HEK293T (cell line): ENCODE measurements around the gene OTUD7B.
A peak's percentile ranks its signal among the peaks of the same experiment; 100 is the strongest.

ENCODE experiments used
- CTCF ChIA-PET: fragments of 350-600 bp; formaldehyde crosslinking; extraction: SDS; loops from one replicate; lab custom pipeline; 2021; ENCODE audit warnings: antibody characterized with exemption, inconsistent platforms; lab: Yijun Ruan, JAX
- POLR2A ChIA-PET: fragments of 350-600 bp; formaldehyde crosslinking; extraction: SDS; loops from one replicate; lab custom pipeline; 2020; ENCODE audit warnings: antibody characterized with exemption, inconsistent platforms; lab: Yijun Ruan, JAX
- DNase-seq: peaks from one replicate; pipeline ENCODE4 v3.0.0; 2012; ENCODE audit warnings: mixed read lengths; ENCODE audit errors: extremely low spot score
- ARNT ChIP-seq: fragments of 450-650 bp; IDR thresholded peaks from 2 replicates; pipeline ENCODE4 v1.6.1; 2017; ENCODE audit warnings: mild to moderate bottlenecking
- BHLHE40 ChIP-seq: fragments of 450-650 bp; IDR thresholded peaks from 2 replicates; pipeline ENCODE4 v1.6.1; 2016; ENCODE audit warnings: mild to moderate bottlenecking, moderate library complexity, borderline replicate concordance
- CTBP1 ChIP-seq: fragments of 450-650 bp; IDR thresholded peaks from 2 replicates; pipeline ENCODE4 v1.6.1; 2016; ENCODE audit warnings: borderline replicate concordance
- ELF4 ChIP-seq: fragments of 450-650 bp; IDR thresholded peaks from 2 replicates; pipeline ENCODE4 v1.6.1; 2017; ENCODE audit warnings: antibody characterized with exemption
- FOXA1 ChIP-seq: fragments of 450-650 bp; IDR thresholded peaks from 2 replicates; pipeline ENCODE4 v1.6.1; 2016; ENCODE audit warnings: mild to moderate bottlenecking
- FOXK2 ChIP-seq: fragments of 450-650 bp; IDR thresholded peaks from 2 replicates; pipeline ENCODE4 v1.6.1; 2016; ENCODE audit warnings: mild to moderate bottlenecking
- FOXM1 ChIP-seq: fragments of 450-650 bp; IDR thresholded peaks from 2 replicates; pipeline ENCODE4 v1.6.1; 2017; ENCODE audit warnings: mild to moderate bottlenecking, borderline replicate concordance
- HDGF ChIP-seq: fragments of 450-650 bp; IDR thresholded peaks from 2 replicates; pipeline ENCODE4 v1.6.1; 2017; ENCODE audit warnings: antibody characterized with exemption, borderline replicate concordance
- L3MBTL2 ChIP-seq: fragments of 450-650 bp; conservative IDR thresholded peaks from 2 replicates; pipeline ENCODE4 v1.6.1; 2016; ENCODE audit warnings: mild to moderate bottlenecking
- LEF1 ChIP-seq: fragments of 450-650 bp; IDR thresholded peaks from 2 replicates; pipeline ENCODE4 v1.6.1; 2017; ENCODE audit warnings: mild to moderate bottlenecking, borderline replicate concordance
- NFRKB ChIP-seq: fragments of 450-650 bp; IDR thresholded peaks from 2 replicates; pipeline ENCODE4 v1.6.1; 2016; ENCODE audit warnings: mild to moderate bottlenecking, moderate library complexity
- SP1 ChIP-seq: fragments of 450-650 bp; IDR thresholded peaks from 2 replicates; pipeline ENCODE4 v1.6.1; 2017
- SUZ12 ChIP-seq: fragments of 450-650 bp; IDR thresholded peaks from 2 replicates; pipeline ENCODE4 v1.6.1; 2016; ENCODE audit warnings: mild to moderate bottlenecking
- TARDBP ChIP-seq: fragments of 450-650 bp; IDR thresholded peaks from 2 replicates; pipeline ENCODE4 v1.6.1; 2016
- ZNF384 ChIP-seq: fragments of 450-650 bp; IDR thresholded peaks from 2 replicates; pipeline ENCODE4 v1.6.1; 2016
- TF ChIP-seq, protein P1 (sequence below): fragments of 450-650 bp; IDR thresholded peaks from 2 replicates; pipeline ENCODE4 v1.6.1; 2016

OTUD7B gene

GRCh38 chr1:149937759-149938158 lies 72.8 kb downstream of the OTUD7B start:
- CTCF ChIA-PET = no interaction called here
- no peak for DNase-seq
- TF ChIP-seq FOXK2 (no peak), BHLHE40 (no peak), ZNF384 (no peak), ARNT (no peak), SUZ12 (no peak), FOXA1 (no peak), HDGF (no peak), CTBP1 (no peak), LEF1 (no peak), NFRKB (no peak), FOXM1 (no peak), ELF4 (no peak), TARDBP (no peak), SP1 (no peak), L3MBTL2 (no peak)
- TF ChIP-seq, protein P1, sequence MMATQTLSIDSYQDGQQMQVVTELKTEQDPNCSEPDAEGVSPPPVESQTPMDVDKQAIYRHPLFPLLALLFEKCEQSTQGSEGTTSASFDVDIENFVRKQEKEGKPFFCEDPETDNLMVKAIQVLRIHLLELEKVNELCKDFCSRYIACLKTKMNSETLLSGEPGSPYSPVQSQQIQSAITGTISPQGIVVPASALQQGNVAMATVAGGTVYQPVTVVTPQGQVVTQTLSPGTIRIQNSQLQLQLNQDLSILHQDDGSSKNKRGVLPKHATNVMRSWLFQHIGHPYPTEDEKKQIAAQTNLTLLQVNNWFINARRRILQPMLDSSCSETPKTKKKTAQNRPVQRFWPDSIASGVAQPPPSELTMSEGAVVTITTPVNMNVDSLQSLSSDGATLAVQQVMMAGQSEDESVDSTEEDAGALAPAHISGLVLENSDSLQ = no peak
- POLR2A ChIA-PET = interaction anchor here (0.8 to 11.1 kb wide), 2 partner anchors 10 to 51 kb away, joined by 6 to 133 read pairs; a partner anchor contains a TSS

DNA sequence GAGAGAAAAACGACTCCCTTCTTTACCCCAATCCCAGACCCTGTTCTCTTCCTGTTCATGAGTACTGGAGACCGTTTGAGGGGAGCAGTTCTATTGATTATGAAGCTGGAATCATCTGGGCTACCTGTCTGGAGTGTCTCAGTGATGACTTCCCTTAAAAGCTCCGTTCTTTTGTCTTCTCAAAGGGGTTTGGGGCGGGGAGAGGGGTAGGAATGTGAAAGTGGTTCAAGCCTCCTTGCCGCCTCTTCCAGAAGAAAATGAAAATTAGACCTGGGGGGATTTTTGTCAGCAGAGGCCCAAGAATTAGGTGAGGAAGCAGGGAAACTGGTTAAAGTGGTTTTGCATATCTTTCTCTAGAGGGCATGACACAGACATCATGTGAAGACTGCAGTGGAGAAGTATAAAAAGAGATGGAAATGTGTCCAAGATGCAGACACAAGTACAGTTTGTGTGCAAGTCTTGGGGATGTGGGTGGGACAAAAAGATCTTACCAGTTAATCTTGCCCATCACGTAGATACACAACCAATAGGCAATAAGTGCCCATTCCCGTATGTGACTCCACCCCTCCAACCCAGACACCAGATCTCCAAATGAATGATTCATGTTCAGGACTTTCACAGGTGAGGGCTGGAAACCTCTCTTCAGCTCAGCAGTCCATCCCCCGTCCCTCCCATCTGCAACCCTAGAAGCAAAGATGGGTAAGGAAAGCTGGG lies 73.4 kb downstream of the OTUD7B start:
- CTCF ChIA-PET = no interaction called here
- POLR2A ChIA-PET = interaction anchor here (0.7 to 11.1 kb wide), 3 partner anchors 9 to 50 kb away, joined by 3 to 133 read pairs (median 8); a partner anchor contains a TSS

DNA sequence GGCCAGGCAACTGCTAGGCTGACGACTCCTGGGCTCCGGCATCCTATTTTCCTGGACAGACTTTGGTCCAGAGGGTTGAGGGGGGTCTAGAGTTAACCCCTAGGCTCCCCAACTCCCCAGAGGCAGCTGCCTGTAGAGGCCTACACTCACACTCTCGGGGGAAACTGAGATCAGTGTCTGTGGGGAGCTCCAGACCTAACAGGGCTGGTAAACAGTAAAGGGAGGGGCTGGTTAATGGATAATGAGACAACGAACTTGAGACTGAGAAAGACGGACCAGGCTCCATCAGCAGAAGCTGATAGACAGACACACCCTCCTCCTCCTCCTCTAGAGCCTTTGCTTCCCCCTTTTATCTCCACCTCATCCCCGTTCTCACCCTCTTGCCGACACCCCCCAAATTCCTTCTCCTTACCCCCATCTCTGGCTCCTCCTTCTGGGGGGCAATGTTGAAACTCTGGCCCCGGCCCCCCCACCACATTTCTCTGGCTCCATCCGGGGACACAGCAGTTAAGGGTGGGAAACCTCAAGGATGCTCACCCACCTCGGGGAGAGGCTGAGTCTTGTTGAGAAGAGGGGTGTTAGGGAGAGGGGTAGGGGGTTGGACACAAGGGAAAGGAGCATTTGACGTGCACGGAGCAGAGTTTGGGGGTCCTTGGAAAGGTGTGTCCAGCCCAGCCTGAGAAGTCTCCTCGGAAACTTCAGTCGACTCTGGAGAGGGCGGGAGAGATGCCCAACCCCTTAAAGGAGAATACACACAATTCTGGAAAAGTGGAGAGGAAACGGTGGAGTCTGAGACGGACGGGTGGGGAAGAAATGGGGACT lies 74.1 kb downstream of the OTUD7B start, which contains the start of gene MTMR11:
Gene MTMR11, minus strand, starts transcription at position 710 of the 822 bp plus-strand sequence. Its CDS starts 232 bp downstream, at position 478.
- POLR2A ChIA-PET = interaction anchor here (1.2 to 11.1 kb wide), 2 partner anchors 8 to 49 kb away, joined by 11 to 133 read pairs; a partner anchor contains a TSS
- peak; percentile 51 for DNase-seq
- no peak for TF ChIP-seq ARNT
- no peak for TF ChIP-seq FOXK2
- TF ChIP-seq TARDBP = no peak
- no peak for TF ChIP-seq FOXM1
- no peak for TF ChIP-seq LEF1
- TF ChIP-seq L3MBTL2 = no peak; the same call in 1 of the 2 replicates
- TF ChIP-seq SUZ12 = no peak
- TF ChIP-seq SP1 = no peak
- no peak for TF ChIP-seq ZNF384
- no peak for TF ChIP-seq NFRKB
- no peak for TF ChIP-seq ELF4
- no peak for TF ChIP-seq HDGF
- no peak for TF ChIP-seq BHLHE40
- TF ChIP-seq FOXA1 = no peak
- TF ChIP-seq, protein P1 = no peak
- TF ChIP-seq CTBP1 = no peak
- CTCF ChIA-PET = no interaction called here

More for the DNA sequence above, 73.4 kb downstream of the OTUD7B start:
- TF ChIP-seq ZNF384 = no peak
- TF ChIP-seq, protein P1 = 0 out of 2 replicates have a peak, but pooled peaks have one; percentile 29
- no peak for DNase-seq

GRCh38 chr1:149934356-149934755 lies 76.2 kb downstream of the OTUD7B start:
- POLR2A ChIA-PET = interaction anchor here (0.6 to 11.1 kb wide), 2 partner anchors 47 to 328 kb away, joined by 3 to 133 read pairs; a partner anchor contains a TSS
- TF ChIP-seq SP1 (no peak), FOXM1 (no peak), FOXA1 (no peak), CTBP1 (no peak), BHLHE40 (no peak), ZNF384 (no peak), FOXK2 (no peak), LEF1 (no peak), ELF4 (no peak), NFRKB (no peak), ARNT (no peak), TARDBP (no peak), L3MBTL2 (no peak), HDGF (no peak), SUZ12 (no peak)
- TF ChIP-seq, protein P1 = no peak
- CTCF ChIA-PET = no interaction called here
- DNase-seq = no peak

GRCh38 chr1:149933208-149933607 lies 77.3 kb downstream of the OTUD7B start:
- CTCF ChIA-PET = no interaction called here
- POLR2A ChIA-PET = interaction anchor here (0.5 to 11.1 kb wide), 3 partner anchors 26 to 232 kb away, joined by 3 to 133 read pairs (median 3); a partner anchor contains a TSS

More at GRCh38 chr1:149933208-149933607, 77.3 kb downstream of the OTUD7B start:
- no peak for DNase-seq
- TF ChIP-seq LEF1 = no peak
